RWPE2 (cell line): ENCODE measurements around the gene PTTG1.

Experiments
- ATAC-seq: fragments of 200-7000 bp; cut with Tn5 transposase; 3 replicates; pipeline ENCODE4 v1.9.1; 2021; ENCODE audit warnings: low read depth
- DNase-seq: peaks from one replicate; pipeline ENCODE4 v3.0.0-alpha.2; 2020; ENCODE audit warnings: low spot score
- H3K27ac ChIP-seq: fragments of 450-650 bp; 2 replicates; pipeline ENCODE4 v1.5.1; 2017; ENCODE audit warnings: mild to moderate bottlenecking; ENCODE audit not compliant: poor library complexity, severe bottlenecking
- H3K27me3 ChIP-seq: fragments of 250-450 bp; sonication (Bioruptor Pico); 2 replicates; pipeline ENCODE4 v1.5.1; 2021; ENCODE audit warnings: mild to moderate bottlenecking, moderate library complexity; ENCODE audit not compliant: insufficient read depth, poor library complexity, severe bottlenecking
- H3K36me3 ChIP-seq: fragments of 250-450 bp; sonication (Bioruptor Pico); 2 replicates; pipeline ENCODE4 v1.5.1; 2020; ENCODE audit warnings: low read depth, mild to moderate bottlenecking, moderate library complexity
- H3K4me1 ChIP-seq: fragments of 250-450 bp; sonication (Bioruptor Pico); 2 replicates; pipeline ENCODE4 v1.5.1; 2021; ENCODE audit warnings: mild to moderate bottlenecking, moderate library complexity; ENCODE audit not compliant: insufficient read depth, poor library complexity, severe bottlenecking
- H3K4me3 ChIP-seq: fragments of 250-450 bp; sonication (Bioruptor Pico); 2 replicates; pipeline ENCODE4 v1.5.1; 2021; ENCODE audit warnings: mild to moderate bottlenecking, moderate library complexity; ENCODE audit not compliant: severe bottlenecking
- H3K9me3 ChIP-seq: fragments of 250-450 bp; sonication (Bioruptor Pico); 2 replicates; pipeline ENCODE4 v1.5.1; 2021; ENCODE audit warnings: mild to moderate bottlenecking, moderate library complexity; ENCODE audit not compliant: severe bottlenecking
- CTCF ChIP-seq: fragments of 450-650 bp; IDR thresholded peaks from one replicate; pipeline ENCODE4 v1.5.1; 2017; ENCODE audit warnings: mild to moderate bottlenecking, moderate library complexity; ENCODE audit not compliant: poor library complexity, severe bottlenecking

The PTTG1 gene

GRCh38 chr5:160460377-160461049 lies 38.9 kb downstream of the PTTG1 start:
- no peaks in the 10 kb centered on the region for H3K27me3 ChIP-seq
- no peak overlapping the region for H3K27ac ChIP-seq
- H3K4me3 ChIP-seq = no peak overlapping the region
- ATAC-seq (no peak), DNase-seq (no peak)
- TF ChIP-seq CTCF = peak; percentile 30
- H3K4me1 ChIP-seq = peaks cover 17% of the 10 kb centered on the region
- no peaks in the 10 kb centered on the region for H3K36me3 ChIP-seq
- no peaks in the 10 kb centered on the region for H3K9me3 ChIP-seq

DNA sequence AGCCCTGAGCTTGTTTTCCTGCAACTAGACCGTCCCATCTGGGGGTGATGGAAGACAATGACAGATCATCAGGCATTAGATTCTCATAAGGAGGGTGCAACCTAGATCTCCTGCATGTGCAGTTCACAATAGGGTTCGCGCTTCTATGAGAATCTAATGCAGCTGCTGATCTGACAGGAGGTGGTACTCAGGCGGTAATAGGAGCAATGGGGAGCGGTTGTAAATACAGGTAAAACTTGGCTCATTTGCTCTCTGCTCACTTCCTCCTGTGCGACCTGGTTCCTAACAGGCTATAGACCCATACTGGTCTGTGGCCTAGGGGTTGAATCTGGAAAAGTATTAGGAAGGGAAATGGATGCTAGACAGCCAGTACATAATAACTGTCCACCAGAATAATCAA lies 39.7 kb downstream of the PTTG1 start:
- peaks cover 17% of the 10 kb centered on the region for H3K4me1 ChIP-seq
- ATAC-seq (no peak), DNase-seq (no peak)
- no peaks in the 10 kb centered on the region for H3K9me3 ChIP-seq
- no peaks in the 10 kb centered on the region for H3K36me3 ChIP-seq
- H3K27me3 ChIP-seq = no peaks in the 10 kb centered on the region
- H3K27ac ChIP-seq = no peak overlapping the region
- no peak for TF ChIP-seq CTCF
- H3K4me3 ChIP-seq = no peak overlapping the region

DNA sequence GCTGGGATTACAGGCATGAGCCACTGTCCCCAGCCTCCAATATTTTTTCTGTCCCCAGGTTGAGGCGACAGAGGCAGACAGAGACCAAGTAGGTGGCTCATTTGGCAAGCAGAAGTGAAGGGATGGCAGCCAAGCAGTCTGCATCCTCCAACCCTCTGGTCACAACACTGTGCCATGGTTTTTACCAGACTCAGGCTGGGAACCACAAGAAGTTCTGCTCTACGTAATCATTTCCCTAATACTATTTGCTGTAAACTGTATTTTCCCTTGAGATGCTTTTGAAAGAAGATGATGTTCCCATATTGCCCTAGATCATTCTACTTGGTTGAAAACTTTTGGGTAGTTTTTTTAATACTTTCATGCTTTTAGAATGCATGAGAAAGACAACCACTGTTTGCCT lies 40.5 kb downstream of the PTTG1 start:
- ATAC-seq (no peak), DNase-seq (no peak)
- Histone ChIP-seq H3K4me1 (peaks cover 17% of the 10 kb centered on the region), H3K9me3 (no peaks in the 10 kb centered on the region), H3K27me3 (no peaks in the 10 kb centered on the region), H3K4me3 (no peak overlapping the region), H3K36me3 (no peaks in the 10 kb centered on the region), H3K27ac (no peak overlapping the region)
- TF ChIP-seq CTCF = no peak

DNA sequence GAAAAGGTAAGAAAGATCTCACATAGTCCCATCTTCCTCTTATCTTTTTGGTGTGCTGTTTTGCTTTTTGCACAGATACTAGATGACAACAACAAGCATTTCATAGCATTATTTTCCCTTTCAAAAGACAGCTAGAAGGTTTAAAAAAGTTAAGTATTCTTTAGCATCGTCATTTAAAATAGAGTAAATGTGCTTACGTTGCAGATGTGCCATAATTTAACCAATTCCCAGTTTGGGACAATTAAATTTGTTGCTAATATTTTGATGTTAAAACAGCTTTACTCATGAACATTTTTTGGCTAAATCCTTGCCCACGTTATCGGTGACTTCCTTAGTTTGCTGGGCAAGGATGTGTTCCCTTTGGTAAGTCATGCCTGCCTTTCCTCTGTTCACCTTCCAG lies 41.6 kb downstream of the PTTG1 start:
- H3K36me3 ChIP-seq = no peaks in the 10 kb centered on the region
- no peaks in the 10 kb centered on the region for H3K9me3 ChIP-seq
- H3K27ac ChIP-seq = peak overlapping the region; percentile 44
- ATAC-seq = no peak
- no peak for TF ChIP-seq CTCF
- H3K4me3 ChIP-seq = no peak overlapping the region
- no peak for DNase-seq
- H3K4me1 ChIP-seq = peaks cover 17% of the 10 kb centered on the region
- no peaks in the 10 kb centered on the region for H3K27me3 ChIP-seq

GRCh38 chr5:160463740-160464465 lies 42.2 kb downstream of the PTTG1 start:
- no peaks in the 10 kb centered on the region for H3K36me3 ChIP-seq
- H3K4me3 ChIP-seq = no peak overlapping the region
- H3K27me3 ChIP-seq = no peaks in the 10 kb centered on the region
- H3K4me1 ChIP-seq = peaks cover 17% of the 10 kb centered on the region
- peak; percentile 87 for ATAC-seq
- TF ChIP-seq CTCF = no peak
- H3K27ac ChIP-seq = peak overlapping the region; percentile 44
- H3K9me3 ChIP-seq = no peaks in the 10 kb centered on the region
- DNase-seq = no peak
